K562 treated with DMSO at 1 percent for 24 hours (cell line): ENCODE data around the gene TMEM198. TPM values are rescaled to one million over a fixed set of nuclear protein-coding genes. Genes with fewer than 3 reads are reported as not detected.

ENCODE experiments used
- total RNA-seq: library from RNA; unstranded; fragments of 300-600 nt; gene quantifications from 2 replicates; pipeline ENCODE4 v1.2.3, GENCODE V29; 2022; ENCODE audit warnings: low read depth; ENCODE audit not compliant: insufficient read depth

Gene TMEM198, protein sequence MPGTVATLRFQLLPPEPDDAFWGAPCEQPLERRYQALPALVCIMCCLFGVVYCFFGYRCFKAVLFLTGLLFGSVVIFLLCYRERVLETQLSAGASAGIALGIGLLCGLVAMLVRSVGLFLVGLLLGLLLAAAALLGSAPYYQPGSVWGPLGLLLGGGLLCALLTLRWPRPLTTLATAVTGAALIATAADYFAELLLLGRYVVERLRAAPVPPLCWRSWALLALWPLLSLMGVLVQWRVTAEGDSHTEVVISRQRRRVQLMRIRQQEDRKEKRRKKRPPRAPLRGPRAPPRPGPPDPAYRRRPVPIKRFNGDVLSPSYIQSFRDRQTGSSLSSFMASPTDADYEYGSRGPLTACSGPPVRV
- total RNA-seq, result 2.2 and 2.3 TPM in 2 replicates

DNA sequence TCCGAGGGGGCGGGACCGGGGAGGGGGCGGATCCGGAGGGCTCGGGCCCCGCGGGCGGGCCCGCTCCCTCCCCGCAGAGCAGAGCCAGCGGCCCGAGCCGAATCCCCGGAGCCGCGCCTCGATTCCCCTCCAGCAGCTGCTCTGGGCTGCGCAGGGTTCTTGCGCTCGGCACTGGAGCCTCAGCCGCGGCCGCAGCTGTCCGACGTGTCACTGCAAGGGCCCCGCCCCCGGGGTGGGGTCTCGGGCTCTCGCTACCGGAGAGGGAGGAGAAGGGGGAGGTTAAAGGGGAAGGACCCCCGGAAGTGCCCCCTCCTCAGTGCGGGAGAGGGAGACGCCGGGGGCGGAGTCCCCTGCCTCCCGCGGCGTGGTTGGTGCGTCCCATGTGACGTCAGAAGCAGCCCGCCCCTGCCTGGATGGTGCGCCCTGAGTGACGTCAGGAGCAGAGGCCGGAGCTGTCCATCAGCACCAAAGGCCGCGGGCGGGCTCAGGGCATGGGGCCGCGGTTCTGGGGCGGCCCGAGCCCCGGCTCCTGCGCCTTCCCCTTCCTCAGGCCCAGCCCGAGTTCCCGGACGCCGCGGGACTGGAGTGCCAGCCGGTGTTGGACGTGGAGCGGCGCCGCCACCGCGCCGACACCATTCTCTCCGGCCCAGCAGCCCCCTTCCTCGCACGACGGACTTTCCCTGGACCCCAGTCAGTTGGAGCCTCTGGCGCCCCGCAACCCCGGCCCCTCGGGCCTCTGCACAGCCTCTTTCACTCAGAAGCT, at the start of gene TMEM198, which contains the start of gene CHPF:
Gene TMEM198 (plus strand): TSS at position 433 of the 763 bp plus-strand sequence. CDS start 700 bp downstream, outside the sequence.
Gene CHPF (minus strand): TSS at position 214 of the 763 bp plus-strand sequence. CDS start 271 bp downstream, outside the sequence.

DNA sequence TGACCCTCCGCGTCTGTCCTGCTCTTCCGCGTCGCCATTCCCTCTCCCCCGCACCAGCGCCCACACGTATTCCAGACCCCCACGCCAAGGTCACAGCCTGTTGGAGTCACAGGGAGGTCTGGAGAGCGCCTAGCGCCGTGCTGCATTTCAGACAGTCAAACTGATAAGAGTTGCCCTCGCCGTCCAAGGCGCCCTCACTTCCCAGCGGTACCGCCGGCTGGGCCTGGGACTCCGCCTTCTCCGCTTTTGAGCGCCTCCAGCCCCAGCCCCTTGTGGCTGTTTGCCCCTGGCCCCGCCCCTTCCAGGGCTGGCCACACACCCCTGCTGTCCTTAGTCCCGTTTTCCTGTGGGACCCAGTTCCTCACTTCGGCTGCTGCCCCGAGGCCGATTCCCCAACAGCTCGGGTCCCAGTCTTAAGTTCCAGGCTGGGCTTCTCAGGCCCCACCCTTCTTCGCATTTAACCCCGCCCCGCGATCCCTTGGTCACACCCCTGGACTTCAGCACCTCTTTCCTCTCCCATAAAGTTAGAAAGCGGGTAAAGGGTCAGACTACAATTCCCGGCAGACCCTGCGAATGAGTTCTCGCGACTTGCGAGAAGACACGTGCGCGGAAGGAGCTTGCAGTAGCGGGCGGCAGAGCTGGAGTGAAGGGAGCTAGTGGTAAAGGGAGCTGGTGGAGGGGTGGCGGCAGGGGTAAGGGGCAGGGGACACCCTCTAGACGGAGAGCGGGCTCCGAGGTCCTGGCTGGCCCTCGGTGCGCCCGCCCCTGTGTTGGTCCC, 45.4 kb upstream of the TMEM198 start, which contains the start of gene GMPPA:
Gene GMPPA (plus strand): TSS at position 612 of the 778 bp plus-strand sequence. CDS start 1,085 bp downstream, outside the sequence.

DNA sequence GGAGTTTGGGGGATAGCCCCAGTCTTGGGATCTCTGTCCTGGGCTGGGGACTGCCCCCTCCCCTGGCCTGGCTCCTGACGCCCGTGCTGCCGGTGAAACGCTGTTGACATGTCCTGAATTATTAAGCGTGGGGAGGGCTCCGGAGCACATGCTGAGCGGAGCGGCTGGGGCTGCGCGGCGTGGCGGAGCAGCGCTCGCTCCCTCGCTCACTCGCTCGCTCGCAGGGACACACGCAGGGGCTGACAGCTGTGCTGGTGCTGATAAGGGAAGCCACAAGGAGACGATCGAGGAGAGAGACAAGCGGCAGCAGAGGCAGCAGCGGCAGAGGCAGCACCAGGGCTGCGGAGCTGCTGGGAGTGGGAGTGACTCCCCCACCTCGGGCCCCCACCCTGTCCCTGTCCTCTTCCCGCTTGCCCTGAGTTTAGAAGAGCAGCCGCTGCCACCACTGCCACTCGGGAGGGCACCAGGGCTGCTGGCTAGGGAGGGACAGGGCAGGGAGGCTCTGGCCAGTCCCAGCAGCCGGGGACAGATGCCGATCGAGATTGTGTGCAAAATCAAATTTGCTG, 29.5 kb upstream of the TMEM198 start, which contains the start of gene ASIC4:
Gene ASIC4 (plus strand): TSS at position 287 of the 566 bp plus-strand sequence. CDS start 243 bp downstream, at position 530.

DNA sequence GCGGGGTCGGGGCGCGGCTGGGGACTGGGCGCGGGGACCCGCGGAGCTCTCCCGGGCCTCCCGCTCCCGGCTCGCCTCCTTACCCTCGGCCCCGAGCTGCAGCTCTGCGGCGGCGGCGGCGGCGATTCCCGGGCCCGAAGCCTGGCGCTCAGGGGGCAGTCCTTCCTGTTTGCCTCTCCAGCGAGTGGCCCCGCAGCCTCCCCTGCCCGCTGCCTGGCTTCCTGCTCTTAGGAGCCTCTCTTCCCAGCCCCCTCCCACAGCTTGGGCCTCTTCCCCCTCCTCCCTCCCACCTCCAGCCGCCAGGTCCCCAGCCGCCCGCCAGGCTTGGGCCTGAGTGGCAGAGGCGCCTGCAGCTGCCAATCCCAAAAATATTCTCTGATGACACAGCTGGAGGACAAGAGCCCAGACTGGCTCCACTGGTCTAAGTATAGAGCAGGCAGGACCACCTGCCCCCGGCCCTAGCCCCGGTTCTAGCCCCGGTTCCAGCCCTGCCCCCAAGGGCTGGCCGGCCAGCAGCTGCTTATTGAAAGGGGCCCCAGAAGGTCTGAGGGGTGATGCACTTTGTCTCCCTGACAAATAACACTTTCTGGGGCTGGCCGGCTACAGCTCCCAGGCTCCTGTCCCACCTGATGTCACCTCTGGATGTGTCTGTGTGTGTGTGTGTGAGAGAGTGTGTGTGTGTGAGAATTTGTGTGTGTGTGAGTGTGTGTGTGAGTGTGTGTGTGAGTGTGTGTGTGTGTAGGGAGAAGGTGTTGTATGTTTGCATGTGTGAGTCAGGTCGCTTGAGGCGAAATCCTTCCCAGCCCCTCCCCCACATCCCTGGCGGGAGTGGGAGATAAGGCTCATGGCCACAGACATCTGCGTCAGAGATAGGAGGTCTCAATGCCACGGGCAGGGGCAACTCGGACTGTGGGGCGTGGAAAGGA, 27.7 kb downstream of the TMEM198 start, which contains the start of gene OBSL1:
Gene OBSL1 (minus strand): TSS at position 229 of the 926 bp plus-strand sequence. CDS start 307 bp downstream, outside the sequence.

DNA sequence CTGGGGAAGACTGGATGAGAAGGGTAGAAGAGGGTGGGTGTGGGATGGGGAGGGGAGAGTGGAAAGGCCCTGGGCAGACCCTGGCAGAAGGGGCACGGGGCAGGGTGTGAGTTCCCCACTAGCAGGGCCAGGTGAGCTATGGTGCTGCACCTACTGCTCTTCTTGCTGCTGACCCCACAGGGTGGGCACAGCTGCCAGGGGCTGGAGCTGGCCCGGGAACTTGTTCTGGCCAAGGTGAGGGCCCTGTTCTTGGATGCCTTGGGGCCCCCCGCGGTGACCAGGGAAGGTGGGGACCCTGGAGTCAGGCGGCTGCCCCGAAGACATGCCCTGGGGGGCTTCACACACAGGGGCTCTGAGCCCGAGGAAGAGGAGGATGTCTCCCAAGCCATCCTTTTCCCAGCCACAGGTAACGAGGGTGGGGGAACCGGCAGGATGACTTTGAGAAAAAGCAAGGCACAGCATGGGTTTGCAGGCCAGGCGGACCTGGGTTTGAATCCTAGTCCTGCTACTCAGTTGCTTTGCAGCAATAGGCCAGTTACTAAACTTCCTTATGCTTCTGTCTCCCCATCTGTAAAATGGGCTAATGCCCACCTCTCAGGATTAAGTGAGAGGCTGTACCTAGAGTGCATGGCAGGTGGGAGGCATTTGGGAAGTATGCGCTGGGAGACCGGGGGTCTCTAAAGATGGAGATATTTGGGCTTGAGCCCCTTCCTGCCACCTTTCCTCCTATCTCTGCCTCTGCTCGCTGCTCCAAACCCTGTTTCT, 28.6 kb downstream of the TMEM198 start, which contains the start of gene INHA:
Gene INHA (plus strand): TSS at position 74 of the 765 bp plus-strand sequence. CDS start 65 bp downstream, at position 139.

DNA sequence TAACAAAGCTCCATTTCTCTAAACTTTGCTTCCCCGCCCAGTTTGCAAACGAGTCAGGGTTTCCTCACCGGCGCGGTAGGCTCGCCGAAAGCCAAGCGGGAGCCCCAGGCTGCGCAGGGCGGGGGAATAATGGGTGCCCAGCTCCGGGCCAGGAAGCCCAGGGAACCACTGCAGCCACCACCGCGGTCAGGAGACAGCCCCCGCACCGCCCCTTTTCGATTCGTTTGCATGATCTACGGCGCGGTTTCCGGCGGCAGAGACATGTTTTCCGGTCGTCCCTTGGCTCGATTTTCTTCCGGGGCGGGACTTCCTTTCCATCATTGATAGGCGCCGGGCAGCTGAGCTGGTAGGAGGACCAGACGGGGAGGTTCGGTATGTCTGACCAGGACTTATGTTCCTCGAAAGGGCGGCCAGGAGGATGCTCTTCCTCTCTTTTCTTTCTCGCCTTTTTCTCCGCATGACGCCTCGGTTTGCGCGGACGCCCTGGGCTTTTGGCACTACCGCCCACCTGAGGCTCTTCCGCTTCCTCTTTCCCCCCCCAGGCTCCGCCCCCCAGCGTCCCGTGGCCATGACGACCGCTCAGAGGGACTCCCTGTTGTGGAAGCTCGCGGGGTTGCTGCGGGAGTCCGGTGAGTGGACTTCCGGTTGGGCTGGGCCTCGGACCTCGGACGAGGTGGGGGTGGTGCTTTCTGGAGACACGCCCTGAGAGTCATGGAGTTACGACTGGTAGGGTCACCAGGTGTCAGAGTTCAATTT, 53.9 kb downstream of the TMEM198 start, which contains the start of gene STK11IP:
Gene STK11IP (plus strand): TSS at position 306 of the 756 bp plus-strand sequence. CDS start 263 bp downstream, at position 569.

Other genes with a start within 250 kb of the TMEM198 start
- gene PTPRN, start 234.6 kb upstream of the TMEM198 start, total RNA-seq, result 0.42 TPM in 1 of 2 replicates, not detected in the other
- not detected in 2 replicates for gene RESP18, start 211.3 kb upstream of the TMEM198 start, total RNA-seq
- gene DNPEP, start 156.1 kb upstream of the TMEM198 start, total RNA-seq, result 73.1 and 77.1 TPM in 2 replicates
- gene DES, start 125.7 kb upstream of the TMEM198 start, total RNA-seq, result 21.0 TPM in 2 replicates
- gene SPEG, start 109.2 kb upstream of the TMEM198 start, total RNA-seq, result 13.5 and 19.0 TPM in 2 replicates
- 162 and 187 TPM in 2 replicates for gene GMPPA, start 45.1 kb upstream of the TMEM198 start, total RNA-seq
- 6.1 and 6.5 TPM in 2 replicates for gene ASIC4, start 29.5 kb upstream of the TMEM198 start, total RNA-seq
- 118 and 119 TPM in 2 replicates for gene CHPF, start 219 bp upstream of the TMEM198 start, total RNA-seq
- gene OBSL1, start 27.5 kb downstream of the TMEM198 start, total RNA-seq, result 52.6 and 62.8 TPM in 2 replicates
- gene INHA, start 28.3 kb downstream of the TMEM198 start, total RNA-seq, result 5.0 and 5.3 TPM in 2 replicates
- 6.7 and 7.6 TPM in 2 replicates for gene STK11IP, start 53.8 kb downstream of the TMEM198 start, total RNA-seq
- gene SLC4A3, start 83.6 kb downstream of the TMEM198 start, total RNA-seq, result 0.20 and 0.32 TPM in 2 replicates